Ascending aorta (tissue), 2 donors: ENCODE results near the gene AP2A2. TPM values are rescaled to one million over a fixed set of nuclear protein-coding genes. Genes with fewer than 3 reads are reported as not detected.

ENCODE experiments used
- DNase-seq, 2 donors: peaks; one replicate each; pipeline ENCODE4 v3.0.0-alpha.2; 2019; ENCODE audit warnings: low spot score in 2 of 2
- H3K27ac ChIP-seq, 2 donors: fragments of 200-600 bp; sonication (generic); one replicate each; pipeline ENCODE4 v1.5.1; 2016 to 2017; ENCODE audit warnings: mild to moderate bottlenecking in 1 of 2
- H3K27me3 ChIP-seq: fragments of 200-600 bp; sonication (generic); one replicate; pipeline ENCODE4 v1.5.1; 2017
- H3K36me3 ChIP-seq, 2 donors: fragments of 200-600 bp; sonication (generic); one replicate each; pipeline ENCODE4 v1.5.1; 2016
- H3K4me1 ChIP-seq, 2 donors: fragments of 200-600 bp; sonication (generic); one replicate each; pipeline ENCODE4 v1.5.1; 2016 to 2017; ENCODE audit warnings: mild to moderate bottlenecking in 1 of 2
- H3K4me3 ChIP-seq, 2 donors: fragments of 200-600 bp; sonication (generic); one replicate each; pipeline ENCODE4 v1.5.1; 2016 to 2017; ENCODE audit warnings: mild to moderate bottlenecking in 1 of 2
- H3K9me3 ChIP-seq, 2 donors: fragments of 200-600 bp; sonication (generic); one replicate each; pipeline ENCODE4 v1.5.1; 2016
- intact Hi-C: fragments of 100-400 bp; cut with DNase I; formaldehyde crosslinking; loops from one replicate; pipeline ENCODE4 v1.15.1; 2023
- total RNA-seq: library from RNA; depleted of rRNA; stranded (reverse); fragments of >200 nt; gene quantifications from one replicate; pipeline ENCODE4 v1.1.0, GENCODE V29; 2016
- TF ChIP-seq, protein P1 (sequence below), 3 experiments: fragments of 200-600 bp in 2 of 3; fragments of 450-650 bp in 1 of 3; sonication (generic) in 2 of 3; IDR thresholded peaks; one replicate each; pipeline ENCODE4 v1.5.1; 2016 to 2019; ENCODE audit warnings: antibody characterized with exemption in 3 of 3, mild to moderate bottlenecking in 1 of 3, moderate library complexity in 1 of 3

AP2A2 gene
- total RNA-seq, 1 donor from 2014 or later: 118 TPM

DNA sequence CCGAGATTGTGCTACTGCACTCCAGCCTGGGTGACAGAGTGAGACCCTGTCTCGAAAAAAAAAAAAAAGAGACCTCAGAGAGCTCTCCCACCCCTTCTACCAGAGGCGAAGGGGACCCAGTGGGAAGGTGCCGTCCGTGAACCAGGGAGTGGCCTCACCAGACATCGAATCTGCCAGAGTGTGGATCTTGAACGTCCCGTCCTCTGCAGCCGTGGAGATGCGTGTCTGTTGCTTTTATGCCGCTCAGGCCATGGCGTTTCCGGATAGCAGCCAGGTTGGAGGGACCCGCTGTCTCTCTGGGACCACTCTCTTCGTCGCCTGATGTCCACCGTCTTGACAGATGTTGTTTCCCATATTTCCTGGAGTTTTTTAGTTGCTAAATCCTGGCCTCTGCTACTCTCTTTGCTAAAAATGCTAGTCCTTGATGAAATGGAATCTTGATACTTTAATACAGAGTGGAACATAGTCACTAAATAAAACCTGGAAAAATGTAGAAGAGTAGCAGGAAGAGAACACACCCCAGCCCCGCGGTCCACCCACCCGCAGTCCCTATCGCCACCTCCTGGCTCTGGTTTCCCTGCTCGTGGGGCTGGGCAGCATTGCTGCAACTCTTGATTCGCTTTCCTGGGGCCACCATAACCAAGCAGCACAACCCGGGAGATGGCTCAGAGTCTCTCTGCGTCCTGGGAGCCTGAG is 122.9 kb downstream of the AP2A2 start:
- no peaks in the 10 kb centered on the region for H3K9me3 ChIP-seq
- no peak overlapping the region for H3K4me3 ChIP-seq
- TF ChIP-seq, protein P1, sequence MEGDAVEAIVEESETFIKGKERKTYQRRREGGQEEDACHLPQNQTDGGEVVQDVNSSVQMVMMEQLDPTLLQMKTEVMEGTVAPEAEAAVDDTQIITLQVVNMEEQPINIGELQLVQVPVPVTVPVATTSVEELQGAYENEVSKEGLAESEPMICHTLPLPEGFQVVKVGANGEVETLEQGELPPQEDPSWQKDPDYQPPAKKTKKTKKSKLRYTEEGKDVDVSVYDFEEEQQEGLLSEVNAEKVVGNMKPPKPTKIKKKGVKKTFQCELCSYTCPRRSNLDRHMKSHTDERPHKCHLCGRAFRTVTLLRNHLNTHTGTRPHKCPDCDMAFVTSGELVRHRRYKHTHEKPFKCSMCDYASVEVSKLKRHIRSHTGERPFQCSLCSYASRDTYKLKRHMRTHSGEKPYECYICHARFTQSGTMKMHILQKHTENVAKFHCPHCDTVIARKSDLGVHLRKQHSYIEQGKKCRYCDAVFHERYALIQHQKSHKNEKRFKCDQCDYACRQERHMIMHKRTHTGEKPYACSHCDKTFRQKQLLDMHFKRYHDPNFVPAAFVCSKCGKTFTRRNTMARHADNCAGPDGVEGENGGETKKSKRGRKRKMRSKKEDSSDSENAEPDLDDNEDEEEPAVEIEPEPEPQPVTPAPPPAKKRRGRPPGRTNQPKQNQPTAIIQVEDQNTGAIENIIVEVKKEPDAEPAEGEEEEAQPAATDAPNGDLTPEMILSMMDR (IDR thresholded peaks at IDR 0.05): no peak
- H3K27me3 ChIP-seq: peaks cover 8% of the 10 kb centered on the region
- H3K4me1 ChIP-seq: no peaks in the 10 kb centered on the region
- intact Hi-C loops: no loop called here
- no peak for DNase-seq
- no peak overlapping the region for H3K27ac ChIP-seq
- no peaks in the 10 kb centered on the region for H3K36me3 ChIP-seq

DNA sequence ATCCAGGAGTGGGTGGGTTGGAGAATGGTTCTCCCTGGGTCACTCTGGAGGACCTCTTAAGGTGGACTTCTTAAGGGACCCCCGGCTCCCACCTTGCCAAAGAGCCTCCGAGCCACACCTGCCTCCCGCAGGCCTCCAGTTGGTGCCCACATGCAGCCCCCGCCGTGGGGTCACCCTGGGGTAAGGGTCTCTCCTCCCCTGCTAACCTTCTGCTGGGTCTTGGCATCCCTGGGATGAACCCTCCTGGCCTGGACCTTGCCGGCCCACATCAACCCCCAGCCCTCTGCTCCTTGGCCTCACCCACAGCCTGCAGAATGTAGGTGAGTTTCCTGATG is 123.4 kb downstream of the AP2A2 start:
- H3K36me3 ChIP-seq: no peaks in the 10 kb centered on the region
- no peak for DNase-seq
- no peaks in the 10 kb centered on the region for H3K9me3 ChIP-seq
- H3K27me3 ChIP-seq: peaks cover 11% of the 10 kb centered on the region
- no peak overlapping the region for H3K4me3 ChIP-seq
- TF ChIP-seq, protein P1 (IDR thresholded peaks at IDR 0.05): no peak
- intact Hi-C loops: no loop called here
- H3K4me1 ChIP-seq: no peaks in the 10 kb centered on the region
- no peak overlapping the region for H3K27ac ChIP-seq

DNA sequence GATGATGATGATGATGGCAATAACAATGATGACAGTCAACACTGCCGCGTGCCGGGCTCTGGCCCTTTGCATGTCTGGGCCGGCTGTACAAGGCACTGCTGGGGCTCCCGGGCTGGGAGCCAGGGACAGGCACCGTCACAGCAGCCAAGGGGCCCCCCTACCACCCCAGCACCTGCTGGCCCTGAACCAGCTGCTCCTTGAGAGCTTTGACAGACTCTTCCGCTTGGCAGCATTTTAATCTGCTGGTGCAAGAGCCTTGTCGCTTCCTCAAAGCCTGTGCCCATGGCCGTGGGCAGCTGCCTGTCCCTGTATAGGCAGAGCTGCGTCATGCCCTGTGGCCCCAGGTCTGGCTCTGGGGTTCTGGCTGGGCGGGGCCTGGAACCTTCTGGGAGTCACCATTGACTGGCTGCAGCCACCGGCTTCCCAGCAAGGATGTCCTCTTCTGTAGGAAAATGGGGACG is 123.8 kb downstream of the AP2A2 start:
- H3K36me3 ChIP-seq: no peaks in the 10 kb centered on the region
- H3K4me1 ChIP-seq: no peaks in the 10 kb centered on the region
- no peak overlapping the region for H3K4me3 ChIP-seq
- H3K9me3 ChIP-seq: no peaks in the 10 kb centered on the region
- TF ChIP-seq, protein P1 (IDR thresholded peaks at IDR 0.05): no peak
- intact Hi-C loops: no loop called here
- peaks cover 15% of the 10 kb centered on the region for H3K27me3 ChIP-seq
- no peak for DNase-seq
- H3K27ac ChIP-seq: no peak overlapping the region

DNA sequence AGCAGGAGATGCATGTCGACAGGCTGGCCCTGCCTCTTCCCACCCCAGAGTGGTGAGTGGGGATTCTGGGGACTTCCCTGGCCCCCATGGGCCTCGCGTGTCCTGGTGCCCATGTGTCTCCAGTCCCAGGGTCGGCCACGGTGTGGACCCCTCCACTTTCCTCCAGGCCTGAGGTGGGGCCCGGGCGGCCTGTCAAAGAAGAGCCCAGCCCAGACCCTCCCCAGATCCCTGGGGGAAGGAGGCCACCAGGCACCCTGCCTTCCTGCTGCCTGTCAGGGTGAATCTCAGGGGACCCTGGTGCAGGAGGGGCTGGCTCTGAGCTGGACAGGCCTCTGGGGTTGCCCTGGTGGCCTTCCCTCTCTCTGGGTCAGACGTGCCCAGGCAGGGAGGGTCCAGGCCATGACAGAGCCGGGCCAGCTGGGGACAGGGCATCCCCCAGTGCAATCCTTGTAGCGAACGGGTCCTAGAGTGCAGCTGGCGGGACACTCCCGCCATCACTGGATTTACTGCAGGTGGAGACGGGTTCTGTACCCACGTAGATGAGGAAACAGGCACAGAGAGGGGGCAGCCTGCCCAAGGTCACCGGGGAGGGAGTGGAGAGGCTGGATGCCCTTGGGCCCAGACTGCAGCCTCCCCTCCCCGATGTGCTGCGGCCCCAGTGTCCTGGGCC is 124.4 kb downstream of the AP2A2 start:
- H3K27me3 ChIP-seq: peaks cover 16% of the 10 kb centered on the region
- no peaks in the 10 kb centered on the region for H3K4me1 ChIP-seq
- TF ChIP-seq, protein P1 (IDR thresholded peaks at IDR 0.05): no peak
- intact Hi-C loops: no loop called here
- no peaks in the 10 kb centered on the region for H3K36me3 ChIP-seq
- no peak for DNase-seq
- H3K27ac ChIP-seq: no peak overlapping the region
- H3K9me3 ChIP-seq: no peaks in the 10 kb centered on the region
- no peak overlapping the region for H3K4me3 ChIP-seq

DNA sequence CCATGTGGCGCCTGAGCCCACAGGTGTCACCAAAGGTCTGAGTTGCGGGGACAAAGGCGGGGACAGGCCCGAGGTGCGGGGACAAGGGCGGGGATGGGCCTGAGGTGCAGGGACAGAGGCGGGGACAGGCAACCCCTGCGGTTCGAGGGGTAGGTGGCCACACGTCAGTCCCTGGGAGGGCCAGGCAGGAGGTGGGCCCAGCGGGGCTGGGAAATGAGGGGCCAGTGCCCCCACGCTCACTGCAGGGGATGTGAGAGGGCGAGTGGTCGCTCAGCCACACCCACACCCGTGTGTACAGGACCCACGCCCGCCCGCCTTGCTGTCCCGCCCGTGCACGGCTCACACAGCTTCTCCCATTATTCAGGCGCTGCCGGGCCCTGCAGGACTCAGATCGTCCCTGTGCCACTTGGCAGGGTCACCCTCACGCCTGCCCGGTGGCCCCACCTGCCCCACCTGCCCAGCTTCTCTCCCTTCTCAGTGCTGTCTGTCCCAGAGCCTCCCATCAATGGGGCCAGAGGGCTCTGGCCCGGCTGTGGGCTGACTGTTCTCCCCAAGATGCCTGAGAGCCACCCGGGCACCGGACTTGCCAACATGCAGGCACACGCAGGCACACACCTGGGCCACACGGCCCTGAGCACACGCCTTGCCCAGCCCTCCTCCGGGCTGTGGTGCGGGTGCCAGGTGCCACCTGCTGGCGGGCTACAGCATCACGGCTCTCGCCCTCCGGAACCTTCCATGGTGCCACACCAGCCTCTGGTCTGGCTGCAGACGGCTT is 125.1 kb downstream of the AP2A2 start:
- no peaks in the 10 kb centered on the region for H3K4me1 ChIP-seq
- H3K4me3 ChIP-seq: no peak overlapping the region
- peaks cover 16% of the 10 kb centered on the region for H3K27me3 ChIP-seq
- H3K9me3 ChIP-seq: no peaks in the 10 kb centered on the region
- intact Hi-C loops: loop anchor here (1.0 kb wide), 1 partner anchor 202 kb away; no protein-coding TSS in a partner anchor
- no peak for DNase-seq
- no peak overlapping the region for H3K27ac ChIP-seq
- TF ChIP-seq, protein P1 (IDR thresholded peaks at IDR 0.05): peak; percentile 49 to 83 (median 82)
- no peaks in the 10 kb centered on the region for H3K36me3 ChIP-seq
